ENCODE results near the gene SCAI. TPM values are rescaled to one million over a fixed set of nuclear protein-coding genes. Genes with fewer than 3 reads are reported as not detected.
"Not testable (repeated sequence)": the region's sequence is repeated elsewhere in the genome, so short reads cannot be mapped to it uniquely, and the experiment has no call there.

Gene SCAI
- total RNA-seq, 1 experiment from 2014 or later: 15.5 TPM

- Histone ChIP-seq H3K23ac (ENCODE audit: insufficient read length, low read depth, low read length) (no peak overlapping the region), H4K20me1 (ENCODE audit: control insufficient read depth, insufficient read depth, insufficient read length) (no peaks in the 10 kb centered on the region), H3K56ac (ENCODE audit: insufficient read length, low read depth, low read length) (no peak overlapping the region), H3K14ac (ENCODE audit: insufficient read depth, low read length) (no peak overlapping the region), H3K27ac (ENCODE audit: insufficient read length, low read depth, low read length) (no peak overlapping the region), H2BK5ac (ENCODE audit: insufficient read length, low read length) (no peak overlapping the region), H3K18ac (ENCODE audit: insufficient read length, low read depth, low read length) (no peak overlapping the region), H2BK120ac (ENCODE audit: low read depth, low read length, poor library complexity, severe bottlenecking) (no peak overlapping the region), H2BK15ac (ENCODE audit: low read depth, low read length) (no peak overlapping the region), H2AFZ (ENCODE audit: low read length) (no peak overlapping the region), H3K23me2 (ENCODE audit: insufficient read length, low read depth, low read length, poor library complexity, severe bottlenecking) (no peaks in the 10 kb centered on the region), H3K4me1 (ENCODE audit: insufficient read depth, low read length) (no peaks in the 10 kb centered on the region), H3K4me2 (ENCODE audit: insufficient read depth, insufficient read length, low read length) (no peak overlapping the region), H2AK5ac (ENCODE audit: insufficient read length, low read length) (no peak overlapping the region), H2BK20ac (ENCODE audit: low read depth, low read length, poor library complexity, severe bottlenecking) (no peak overlapping the region), H4K91ac (ENCODE audit: insufficient read length, low read depth, low read length) (no peak overlapping the region), H4K5ac (ENCODE audit: insufficient read length, low read depth, low read length) (no peak overlapping the region), H2BK12ac (ENCODE audit: insufficient read length, low read depth, low read length) (no peak overlapping the region), H3K27me3 (ENCODE audit: insufficient read depth, low read length) (no peaks in the 10 kb centered on the region), H3T11ph (ENCODE audit: low read length) (no peak overlapping the region), H3K79me1 (ENCODE audit: insufficient read depth, low read depth, low read length, poor library complexity, severe bottlenecking) (no peaks in the 10 kb centered on the region), H3K9ac (ENCODE audit: extremely low read depth, insufficient read length, low read length) (no peak overlapping the region), H3K9me3 (ENCODE audit: control insufficient read depth, low read depth, low read length) (no peaks in the 10 kb centered on the region), H3K4ac (ENCODE audit: low read depth, low read length) (no peak overlapping the region), H3K79me2 (ENCODE audit: insufficient read depth, low read length) (no peaks in the 10 kb centered on the region), H4K8ac (replicated peaks; ENCODE audit: insufficient read length, low read depth, low read length) (no peak overlapping the region)
- WGBS (ENCODE audit: extremely low coverage, insufficient read length, low lambda C conversion rate): no CpG with 5 or more reads among the region's 4 CpGs
- Mint-ChIP-seq H3K36me3 (ENCODE audit: insufficient read depth in 1 of 3, low read depth in 3 of 3) (peaks cover 5 to 18% (median 13%) of the 10 kb centered on the region in 3 experiments; a peak in 6 of 7 replicates), H3K27me3 (ENCODE audit: low read depth) (no peaks in the 10 kb centered on the region), H3K4me3 (no peak overlapping the region), H3K9me3 (peaks cover 0 to 1% of the 10 kb centered on the region in 2 experiments; a peak in 2 of 5 replicates), H3K27ac (0 out of 7 replicates have a peak overlapping the region, but pooled peaks of 1 of the 3 experiments have one; percentile 40), H3K4me1 (peaks cover 8 to 11% of the 10 kb centered on the region in 2 experiments)
- TF ChIP-seq, protein P1, sequence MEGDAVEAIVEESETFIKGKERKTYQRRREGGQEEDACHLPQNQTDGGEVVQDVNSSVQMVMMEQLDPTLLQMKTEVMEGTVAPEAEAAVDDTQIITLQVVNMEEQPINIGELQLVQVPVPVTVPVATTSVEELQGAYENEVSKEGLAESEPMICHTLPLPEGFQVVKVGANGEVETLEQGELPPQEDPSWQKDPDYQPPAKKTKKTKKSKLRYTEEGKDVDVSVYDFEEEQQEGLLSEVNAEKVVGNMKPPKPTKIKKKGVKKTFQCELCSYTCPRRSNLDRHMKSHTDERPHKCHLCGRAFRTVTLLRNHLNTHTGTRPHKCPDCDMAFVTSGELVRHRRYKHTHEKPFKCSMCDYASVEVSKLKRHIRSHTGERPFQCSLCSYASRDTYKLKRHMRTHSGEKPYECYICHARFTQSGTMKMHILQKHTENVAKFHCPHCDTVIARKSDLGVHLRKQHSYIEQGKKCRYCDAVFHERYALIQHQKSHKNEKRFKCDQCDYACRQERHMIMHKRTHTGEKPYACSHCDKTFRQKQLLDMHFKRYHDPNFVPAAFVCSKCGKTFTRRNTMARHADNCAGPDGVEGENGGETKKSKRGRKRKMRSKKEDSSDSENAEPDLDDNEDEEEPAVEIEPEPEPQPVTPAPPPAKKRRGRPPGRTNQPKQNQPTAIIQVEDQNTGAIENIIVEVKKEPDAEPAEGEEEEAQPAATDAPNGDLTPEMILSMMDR (conservative IDR thresholded peaks at IDR 0.05): no peak
- DNase-seq: no peak
Measured at GRCh38 chr9:125119643-125120286, 23.6 kb downstream of the SCAI start.

- H3K27me3 Mint-ChIP-seq (ENCODE audit: low read depth); H3K56ac ChIP-seq (ENCODE audit: insufficient read length, low read depth, low read length); H3K23me2 ChIP-seq (ENCODE audit: insufficient read length, low read depth, low read length, poor library complexity, severe bottlenecking); H3K27ac ChIP-seq (ENCODE audit: insufficient read length, low read depth, low read length); H4K91ac ChIP-seq (ENCODE audit: insufficient read length, low read depth, low read length); H3K14ac ChIP-seq (ENCODE audit: insufficient read depth, low read length); H3K4ac ChIP-seq (ENCODE audit: low read depth, low read length); H4K8ac ChIP-seq (replicated peaks; ENCODE audit: insufficient read length, low read depth, low read length); H3K18ac ChIP-seq (ENCODE audit: insufficient read length, low read depth, low read length); H2BK20ac ChIP-seq (ENCODE audit: low read depth, low read length, poor library complexity, severe bottlenecking); H4K20me1 ChIP-seq (ENCODE audit: control insufficient read depth, insufficient read depth, insufficient read length); H3K9me3 Mint-ChIP-seq; H2BK120ac ChIP-seq (ENCODE audit: low read depth, low read length, poor library complexity, severe bottlenecking); H2BK5ac ChIP-seq (ENCODE audit: insufficient read length, low read length); H3K79me2 ChIP-seq (ENCODE audit: insufficient read depth, low read length); H3K79me1 ChIP-seq (ENCODE audit: insufficient read depth, low read depth, low read length, poor library complexity, severe bottlenecking); H2AFZ ChIP-seq (ENCODE audit: low read length); H3T11ph ChIP-seq (ENCODE audit: low read length); H2BK15ac ChIP-seq (ENCODE audit: low read depth, low read length); H3K9ac ChIP-seq (ENCODE audit: extremely low read depth, insufficient read length, low read length); H2AK5ac ChIP-seq (ENCODE audit: insufficient read length, low read length); H3K9me3 ChIP-seq (ENCODE audit: control insufficient read depth, low read depth, low read length); H3K23ac ChIP-seq (ENCODE audit: insufficient read length, low read depth, low read length); H3K4me1 ChIP-seq (ENCODE audit: insufficient read depth, low read length); H3K4me3 Mint-ChIP-seq; DNase-seq; H3K4me2 ChIP-seq (ENCODE audit: insufficient read depth, insufficient read length, low read length); H2BK12ac ChIP-seq (ENCODE audit: insufficient read length, low read depth, low read length); H3K27me3 ChIP-seq (ENCODE audit: insufficient read depth, low read length); H4K5ac ChIP-seq (ENCODE audit: insufficient read length, low read depth, low read length): not testable (repeated sequence)
- peaks cover 8 to 11% of the 10 kb centered on the region in 2 experiments for H3K4me1 Mint-ChIP-seq
- no CpG with 5 or more reads among the region's 2 CpGs for WGBS (ENCODE audit: extremely low coverage, insufficient read length, low lambda C conversion rate)
- H3K27ac Mint-ChIP-seq: peak overlapping the region in 2 of 3 experiments; percentile 74 to 80; a peak in 3 of 7 replicates
- peaks cover 8 to 18% (median 18%) of the 10 kb centered on the region in 3 experiments for H3K36me3 Mint-ChIP-seq (ENCODE audit: insufficient read depth in 1 of 3, low read depth in 3 of 3)
Measured at GRCh38 chr9:125118696-125119095, 24.6 kb downstream of the SCAI start.

Measured in H9 (cell line).